Measurements from ENCODE around the gene ZNF597.

Gene ZNF597, protein sequence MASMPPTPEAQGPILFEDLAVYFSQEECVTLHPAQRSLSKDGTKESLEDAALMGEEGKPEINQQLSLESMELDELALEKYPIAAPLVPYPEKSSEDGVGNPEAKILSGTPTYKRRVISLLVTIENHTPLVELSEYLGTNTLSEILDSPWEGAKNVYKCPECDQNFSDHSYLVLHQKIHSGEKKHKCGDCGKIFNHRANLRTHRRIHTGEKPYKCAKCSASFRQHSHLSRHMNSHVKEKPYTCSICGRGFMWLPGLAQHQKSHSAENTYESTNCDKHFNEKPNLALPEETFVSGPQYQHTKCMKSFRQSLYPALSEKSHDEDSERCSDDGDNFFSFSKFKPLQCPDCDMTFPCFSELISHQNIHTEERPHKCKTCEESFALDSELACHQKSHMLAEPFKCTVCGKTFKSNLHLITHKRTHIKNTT

GRCh38 chr16:3443108-3444031 is at the start of gene ZNF597, which contains the start of gene NAA60:
Gene ZNF597, minus strand, starts transcription at chr16:3443504. Its CDS starts 351 bp downstream, at chr16:3443153.
Gene NAA60, plus strand, starts transcription at chr16:3443680. Its CDS starts 32,548 bp downstream, at chr16:3476228.
- DNase-seq, result peak; percentile 90

DNA sequence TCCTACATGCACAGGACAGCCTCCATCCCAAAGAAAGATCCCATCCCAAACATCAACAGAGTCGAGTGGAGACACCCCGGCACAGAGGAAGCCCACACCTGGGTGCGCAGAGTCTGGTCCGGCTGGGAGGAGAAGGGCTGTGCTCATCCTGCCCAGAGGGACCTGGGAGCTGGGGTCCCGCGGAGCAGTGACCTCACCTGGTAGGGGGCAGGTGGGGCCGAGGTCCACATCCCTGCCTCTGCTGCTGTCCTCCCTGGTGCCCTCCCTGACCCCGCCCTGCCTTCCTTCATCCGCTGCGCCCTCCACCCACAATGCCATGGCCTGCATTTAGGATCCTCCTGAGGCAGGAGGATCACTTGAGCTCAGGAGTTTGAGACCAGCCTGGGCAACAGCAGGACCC is 49.1 kb upstream of the ZNF597 start:
- DNase-seq, result no peak

GRCh38 chr16:3490911-3491629 is 47.8 kb upstream of the ZNF597 start:
- no peak for DNase-seq

DNA sequence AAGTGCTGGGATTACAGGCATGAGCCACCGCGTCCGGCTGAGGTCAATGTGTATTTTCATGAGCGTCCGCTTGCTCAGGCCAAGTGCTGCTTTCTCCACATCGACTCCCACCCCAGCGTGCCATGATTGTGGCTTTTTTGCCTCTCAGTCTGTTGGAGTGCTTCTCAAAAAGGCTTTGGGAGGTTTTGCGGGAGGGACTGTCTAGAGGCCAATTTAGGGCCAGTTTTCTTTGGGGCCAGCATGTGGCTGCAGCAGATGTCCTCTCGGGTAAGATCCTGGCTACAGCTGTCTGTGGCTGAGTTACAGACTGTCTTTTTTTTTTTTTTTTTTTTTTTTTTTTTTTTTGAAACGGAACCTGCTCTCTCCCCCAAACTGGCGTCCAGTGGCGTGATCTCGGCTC is 45.5 kb upstream of the ZNF597 start:
- peak; percentile 6 for DNase-seq

DNA sequence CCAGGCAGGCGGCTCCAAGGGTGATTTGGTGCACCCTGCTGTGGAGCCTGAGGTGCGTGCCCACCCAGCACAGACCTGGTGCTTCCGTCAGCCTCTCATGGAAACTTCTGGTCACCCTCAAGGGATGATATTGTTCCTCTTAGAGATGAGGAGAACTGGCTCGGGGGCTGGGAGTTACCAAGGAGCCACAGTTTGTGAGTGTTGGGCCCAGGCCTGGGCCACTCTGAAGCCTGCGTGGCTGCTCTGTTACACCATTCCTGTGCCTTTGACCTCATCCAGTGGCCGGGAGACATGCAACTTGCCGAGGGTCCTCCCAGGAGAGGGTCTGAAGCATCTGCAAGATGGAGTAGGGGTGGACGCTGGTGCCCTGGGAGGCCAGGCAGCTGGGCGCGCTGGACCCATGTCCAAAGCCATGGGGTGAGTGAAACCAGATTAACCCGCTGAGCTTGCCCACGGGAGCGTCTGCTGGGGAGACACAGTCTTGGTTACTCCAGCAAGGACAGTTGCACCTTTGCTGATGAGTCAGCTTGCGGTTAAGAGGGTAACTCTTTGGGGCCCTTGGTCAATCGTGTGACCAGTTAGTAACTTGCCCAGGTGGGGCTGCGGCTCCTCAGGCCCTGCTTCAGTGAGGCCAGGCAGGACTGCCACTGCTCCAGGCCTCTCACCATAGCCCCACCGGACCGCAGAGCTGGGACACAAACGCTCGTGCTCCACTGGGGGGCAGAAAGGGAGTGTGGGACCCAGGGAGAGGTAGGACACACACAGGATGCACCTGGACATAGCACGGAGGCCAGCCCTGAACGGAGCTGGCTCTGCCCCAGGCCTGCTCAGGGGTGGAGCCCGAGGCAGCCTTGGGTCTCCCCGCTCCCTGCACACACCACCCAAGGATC is 44.5 kb upstream of the ZNF597 start:
- no peak for DNase-seq

DNA sequence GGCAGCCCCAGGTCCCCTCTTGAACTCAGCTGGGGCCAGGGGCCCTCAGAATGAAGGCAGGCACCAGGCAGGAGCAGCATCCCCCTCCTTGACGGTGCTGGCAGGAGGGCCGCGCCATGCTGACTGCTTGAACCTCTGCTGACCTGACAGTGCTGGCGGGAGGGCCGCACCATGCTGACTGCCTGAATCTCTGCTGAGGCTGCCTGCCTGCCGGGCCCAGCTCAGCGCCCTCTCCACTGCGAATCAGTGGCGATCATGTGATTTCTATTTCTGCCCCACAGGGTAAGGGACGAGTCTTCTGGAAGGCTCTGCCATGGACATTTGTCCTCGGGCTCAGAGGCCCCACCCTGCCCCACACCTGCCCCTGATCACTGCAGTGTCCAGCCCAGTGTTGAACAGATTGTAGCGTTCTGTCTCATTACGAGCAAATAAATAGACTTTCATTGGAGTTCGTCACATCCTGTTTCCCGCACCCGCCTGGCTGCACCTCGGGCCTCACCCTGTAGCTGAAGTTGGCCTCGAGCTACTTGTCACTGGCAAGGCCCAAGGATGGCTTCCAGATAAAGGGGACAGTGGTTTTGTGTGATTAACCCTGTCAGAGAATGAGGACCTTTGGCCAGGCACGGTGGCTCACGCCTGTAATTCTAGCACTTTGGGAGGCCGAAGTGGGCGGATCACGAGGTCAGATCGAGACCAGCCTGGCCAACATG is 43.4 kb upstream of the ZNF597 start:
- DNase-seq, result no peak

GRCh38 chr16:3485821-3486505 is 42.7 kb upstream of the ZNF597 start:
- no peak for DNase-seq

DNA sequence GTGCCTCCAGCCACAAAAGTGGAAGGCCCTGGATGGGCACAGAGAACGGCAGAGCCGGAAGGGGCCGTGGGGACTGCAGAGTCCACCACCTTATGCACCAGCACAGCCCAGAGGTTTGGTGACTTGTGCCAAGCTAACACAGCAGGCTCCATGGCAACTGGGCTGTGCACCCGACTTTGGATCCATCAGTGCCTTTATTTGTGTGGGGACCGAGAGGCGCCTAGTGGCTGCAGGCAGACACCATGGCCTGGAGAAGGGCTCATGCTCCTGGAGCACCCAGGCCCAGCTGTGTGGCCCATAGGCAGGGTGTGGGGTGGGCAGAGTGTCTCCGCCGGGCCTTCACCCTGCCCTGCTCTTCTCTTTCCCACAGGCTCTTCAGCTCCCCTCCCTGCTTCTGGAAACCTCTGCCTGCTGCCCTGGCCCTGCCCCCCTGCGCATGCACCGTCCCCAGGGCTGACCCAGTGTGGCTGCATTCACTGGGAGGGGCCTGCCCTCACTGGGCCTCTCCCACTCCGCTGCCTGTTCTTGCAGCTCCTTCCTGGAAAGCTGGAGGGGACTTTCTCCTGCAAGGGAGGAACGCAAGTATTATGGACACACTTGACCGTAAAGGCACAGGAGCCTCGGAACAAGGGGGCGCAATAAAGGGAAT is 41.9 kb upstream of the ZNF597 start:
- no peak for DNase-seq

GRCh38 chr16:3484318-3485096 is 41.2 kb upstream of the ZNF597 start:
- no peak for DNase-seq

- no peak for DNase-seq
These were observed 39.4 kb upstream of the ZNF597 start for GRCh38 chr16:3482659-3483241.

- no peak for DNase-seq
These were observed 38.7 kb upstream of the ZNF597 start for GRCh38 chr16:3481696-3482658.

DNA sequence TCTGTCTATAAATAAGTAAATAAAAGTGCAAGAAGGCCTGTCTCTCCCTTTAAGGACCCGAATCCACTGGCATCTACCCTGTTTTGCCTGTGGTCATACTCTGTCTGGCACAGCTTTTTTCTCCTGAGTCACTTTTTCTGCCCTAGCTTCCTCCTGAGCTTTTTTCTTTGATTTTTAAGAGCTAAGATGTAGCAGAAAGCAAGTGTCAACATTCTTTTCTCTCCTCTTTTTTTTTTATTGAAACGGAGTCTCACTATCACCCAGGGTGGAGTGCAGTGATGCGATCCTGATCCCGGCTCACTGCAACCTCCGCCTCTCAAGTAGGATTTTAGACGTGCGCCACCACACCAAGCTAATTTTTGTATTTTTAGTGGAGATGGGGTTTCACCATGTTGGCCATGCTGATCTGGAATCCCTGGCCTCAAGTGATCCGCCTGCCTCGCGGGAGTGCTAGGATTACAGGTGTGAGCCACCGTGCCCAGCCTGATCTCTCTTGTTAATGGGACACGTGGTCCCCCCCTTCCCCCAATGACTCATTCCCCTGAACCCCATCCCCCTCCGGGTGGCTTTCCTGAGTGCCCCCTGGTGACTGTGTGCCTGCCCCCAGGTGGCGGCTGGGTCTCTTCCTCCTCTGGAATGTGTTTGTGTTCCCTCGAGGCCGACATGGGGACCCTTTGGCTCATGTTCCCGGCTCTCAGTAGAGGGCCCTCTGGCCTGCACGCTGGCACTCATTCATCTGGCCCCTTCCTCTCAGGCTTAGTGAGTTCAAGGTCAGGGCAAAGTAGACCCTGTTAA is 37.8 kb upstream of the ZNF597 start:
- no peak for DNase-seq

DNA sequence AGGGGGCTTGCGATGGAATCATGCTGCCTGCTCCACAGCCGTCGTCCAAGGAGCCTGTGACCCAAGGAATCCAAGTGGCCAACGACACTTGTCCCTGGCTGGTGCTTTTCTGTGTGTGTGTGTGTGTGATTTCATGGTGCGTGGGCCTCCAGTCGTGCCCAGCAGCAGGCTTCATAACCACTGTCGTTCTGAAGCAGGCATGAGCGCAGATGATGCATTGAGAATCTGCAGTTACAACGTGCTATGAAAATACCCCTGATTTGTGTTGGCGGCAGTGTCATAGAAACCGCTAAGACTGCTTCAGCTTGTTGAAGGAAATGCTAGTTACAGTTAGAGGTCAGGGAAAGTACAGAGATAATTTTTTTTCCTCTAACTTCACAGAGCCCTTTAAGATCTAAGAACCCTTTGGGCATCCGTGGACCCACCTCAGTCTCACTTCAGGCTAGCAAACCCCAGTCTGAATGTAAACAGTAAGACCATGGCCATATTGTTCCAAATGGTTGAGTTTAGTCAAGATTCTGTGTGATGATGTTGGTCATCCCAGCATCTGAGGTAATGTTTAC is 36.4 kb upstream of the ZNF597 start:
- DNase-seq, result no peak

DNA sequence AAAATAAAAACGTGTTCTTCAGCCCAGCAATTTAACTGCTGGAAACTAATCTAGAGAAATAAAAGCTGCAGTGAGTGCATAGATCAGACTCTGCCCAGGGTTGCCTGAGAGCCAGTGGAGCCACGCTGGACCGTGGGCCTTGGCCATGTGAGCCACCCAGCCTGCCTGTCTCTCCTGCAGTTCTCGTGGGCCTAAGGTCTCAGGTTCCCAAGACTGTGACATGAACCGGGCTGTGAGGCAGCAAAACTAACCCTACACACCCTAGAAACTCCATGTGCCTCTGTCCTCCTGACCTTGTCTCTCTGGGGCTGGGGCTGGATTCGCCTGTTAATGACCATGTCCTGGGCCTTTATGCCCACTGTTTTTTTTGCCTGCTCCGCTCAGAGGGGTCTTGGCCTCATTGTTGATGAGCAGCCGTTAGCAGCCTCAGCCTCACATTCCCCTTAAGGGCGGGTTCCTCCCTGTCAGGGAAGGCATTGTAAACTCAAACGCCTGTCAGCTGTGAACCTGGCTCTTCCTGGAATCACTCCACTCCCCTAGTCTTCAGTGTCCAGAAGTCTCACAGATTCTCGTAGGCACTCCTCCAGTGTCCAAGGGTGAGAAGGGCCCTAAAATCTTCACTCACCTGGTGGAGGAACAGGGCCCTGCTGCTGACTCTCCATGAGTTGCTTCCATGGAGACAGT is 35.1 kb upstream of the ZNF597 start:
- DNase-seq, result no peak

DNA sequence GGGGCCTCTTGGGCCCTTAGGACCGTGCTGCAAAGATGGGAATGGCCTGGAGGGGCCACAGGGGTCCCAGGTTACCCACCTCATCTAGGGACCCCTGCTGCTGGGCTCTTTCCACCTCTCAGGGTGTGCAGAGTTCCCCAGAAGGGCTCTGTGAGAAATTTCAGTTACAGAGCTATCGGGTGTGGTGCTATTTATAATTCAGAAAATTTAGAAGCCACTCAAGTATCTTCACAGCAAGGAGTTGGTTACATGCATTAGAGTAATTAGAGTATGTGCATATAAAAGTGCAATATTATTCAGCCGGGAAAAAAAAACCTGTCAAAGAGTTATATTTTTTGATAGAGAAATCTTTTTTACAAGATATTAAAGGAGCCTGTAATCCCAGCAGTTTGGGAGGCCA is 33.1 kb upstream of the ZNF597 start:
- DNase-seq, result no peak
